SK-N-SH (cell line): ENCODE measurements around the gene QSOX1. TPM values are rescaled to one million over a fixed set of nuclear protein-coding genes. Genes with fewer than 3 reads are reported as not detected.

Experiments used
- CTCF ChIA-PET: fragments of 300-600, 350-600 bp; formaldehyde crosslinking; extraction: SDS; loops from one replicate; lab custom pipeline; 2021; lab: Yijun Ruan, JAX
- POLR2A ChIA-PET: fragments of 350-600 bp; sonication (Branson Sonifier 250); formaldehyde crosslinking; extraction: SDS; loops from one replicate; lab custom pipeline; 2020; ENCODE audit warnings: antibody characterized with exemption, inconsistent platforms; lab: Yijun Ruan, JAX
- DNase-seq: peaks from one replicate; pipeline ENCODE4 v3.0.0; 2012
- H2AFZ ChIP-seq: fragments of 200-600 bp; sonication (generic); 2 replicates; pipeline ENCODE4 v1.8.1; 2016; ENCODE audit warnings: antibody characterized with exemption, mild to moderate bottlenecking, low read depth
- H3F3A ChIP-seq: fragments of 200-600 bp; sonication (generic); replicated peaks from 2 replicates; pipeline ENCODE3; 2016; ENCODE audit warnings: antibody characterized with exemption, mild to moderate bottlenecking; ENCODE audit not compliant: insufficient read depth
- H3K27ac ChIP-seq, 2 experiments: fragments of 200-500 bp in 1 of 2; fragments of 200-600 bp in 1 of 2; sonication (Bioruptor generic) in 1 of 2; sonication (generic), shearing (Covaris generic) in 1 of 2; 2 replicates each; pipeline versions ENCODE4 v1.5.1 to v1.6.1; 2014 to 2016; ENCODE audit warnings: low read depth in 2 of 2, inconsistent platforms in 1 of 2, low read length in 1 of 2, mild to moderate bottlenecking in 1 of 2, mixed read lengths in 1 of 2
- H3K27me3 ChIP-seq: fragments of 200-600 bp; sonication (generic), shearing (Covaris generic); 2 replicates; pipeline ENCODE4 v1.6.1; 2016; ENCODE audit warnings: mixed run types; ENCODE audit not compliant: insufficient read depth
- H3K36me3 ChIP-seq, 2 experiments: fragments of 200-500 bp in 1 of 2; fragments of 200-600 bp in 1 of 2; sonication (Bioruptor generic) in 1 of 2; sonication (generic) in 1 of 2; replicated peaks in 1 of 2; 2 replicates each; pipeline versions ENCODE3 to v1.5.1; 2014 to 2016; ENCODE audit warnings: low read length in 1 of 2, mild to moderate bottlenecking in 1 of 2; ENCODE audit not compliant: insufficient read depth in 2 of 2, control insufficient read depth in 1 of 2
- H3K4me1 ChIP-seq, 2 experiments: fragments of 200-500 bp in 1 of 2; fragments of 200-600 bp in 1 of 2; sonication (Bioruptor generic) in 1 of 2; sonication (generic), shearing (Covaris generic) in 1 of 2; 2 replicates each; pipeline versions ENCODE4 v1.5.1 to v1.6.1; 2014 to 2016; ENCODE audit warnings: low read depth in 1 of 2, low read length in 1 of 2, mixed run types in 1 of 2; ENCODE audit not compliant: insufficient read depth in 2 of 2, control insufficient read depth in 1 of 2
- H3K4me2 ChIP-seq: fragments of 200-600 bp; sonication (generic), shearing (Covaris generic); 2 replicates; pipeline ENCODE4 v1.6.1; 2017; ENCODE audit warnings: mixed run types
- H3K4me3 ChIP-seq, 2 experiments: fragments of 200-500 bp in 1 of 2; fragments of 200-600 bp in 1 of 2; sonication (Bioruptor generic) in 1 of 2; sonication (generic), shearing (Covaris generic) in 1 of 2; 2 replicates each; pipeline versions ENCODE4 v1.5.1 to v1.8.1; 2014 to 2016; ENCODE audit warnings: low read depth in 2 of 2, inconsistent platforms in 1 of 2, low read length in 1 of 2, mild to moderate bottlenecking in 1 of 2, mixed read lengths in 1 of 2, moderate library complexity in 1 of 2
- H3K79me2 ChIP-seq: fragments of 200-600 bp; sonication (generic); 2 replicates; pipeline ENCODE4 v1.8.1; 2017; ENCODE audit warnings: mild to moderate bottlenecking; ENCODE audit not compliant: insufficient read depth
- H3K9ac ChIP-seq: fragments of 200-600 bp; sonication (generic); 2 replicates; pipeline ENCODE4 v1.6.1; 2017; ENCODE audit warnings: mixed run types
- H3K9me2 ChIP-seq: fragments of 200-600 bp; sonication (generic); 2 replicates; pipeline ENCODE4 v1.6.1; 2017; ENCODE audit warnings: mixed run types
- H3K9me3 ChIP-seq: fragments of 200-600 bp; sonication (generic); 2 replicates; pipeline ENCODE4 v1.6.1; 2017; ENCODE audit warnings: mixed run types, mild to moderate bottlenecking, moderate library complexity
- H4K20me1 ChIP-seq: fragments of 200-600 bp; sonication (generic); 2 replicates; pipeline ENCODE4 v1.6.1; 2017; ENCODE audit warnings: mild to moderate bottlenecking, mixed run types; ENCODE audit not compliant: insufficient read depth
- EP300 ChIP-seq, 2 experiments: IDR thresholded peaks; 2 replicates each; pipeline versions ENCODE4 v1.4.0 to v1.6.1; 2012; ENCODE audit warnings: borderline replicate concordance in 1 of 2, low read depth in 1 of 2, low read length in 1 of 2
- FOXM1 ChIP-seq: IDR thresholded peaks from 2 replicates; pipeline ENCODE4 v1.4.0; 2012; ENCODE audit warnings: low read depth, mild to moderate bottlenecking
- NFIC ChIP-seq: IDR thresholded peaks from 2 replicates; pipeline ENCODE4 v1.4.0; 2012; ENCODE audit warnings: borderline replicate concordance
- PBX3 ChIP-seq: IDR thresholded peaks from 2 replicates; pipeline ENCODE4; 2012
- RCOR1 ChIP-seq: fragments of 150-350 bp; IDR thresholded peaks from 2 replicates; pipeline ENCODE4 v1.6.1; 2017; ENCODE audit warnings: antibody characterized with exemption, low read length
- RFX5 ChIP-seq: IDR thresholded peaks from 2 replicates; pipeline ENCODE4 v1.6.1; 2012; ENCODE audit warnings: mild to moderate bottlenecking, improper control_type of control experiment, low read length
- RXRA ChIP-seq: IDR thresholded peaks from 2 replicates; pipeline ENCODE4 v1.4.0; 2012; ENCODE audit warnings: low read depth, mild to moderate bottlenecking, borderline replicate concordance
- TAF1 ChIP-seq: IDR thresholded peaks from 2 replicates; pipeline ENCODE4 v1.6.1; 2012; ENCODE audit warnings: low read depth, mild to moderate bottlenecking, low read length, moderate library complexity, borderline replicate concordance
- TCF12 ChIP-seq: IDR thresholded peaks from 2 replicates; pipeline ENCODE4 v1.4.0; 2012
- USF2 ChIP-seq: fragments of 150-350 bp; IDR thresholded peaks from 2 replicates; pipeline ENCODE4 v1.6.1; 2017; ENCODE audit warnings: antibody characterized with exemption, low read length, low read depth, borderline replicate concordance
- YY1 ChIP-seq: IDR thresholded peaks from 2 replicates; pipeline ENCODE4 v1.4.0; 2012; ENCODE audit warnings: low read depth, mild to moderate bottlenecking
- WGBS: methylation state at CpG from one replicate; pipeline ENCODE4 v1.1.6; 2017; ENCODE audit warnings: low lambda C conversion rate; 5-methylcytosine and 5-hydroxymethylcytosine counted together
- polyA plus RNA-seq, 3 experiments: library from polyadenylated mRNA; depleted of rRNA; stranded (reverse); fragments of >200 nt; gene quantifications; 2 replicates each; pipeline ENCODE4 v1.2.3, GENCODE V29; 2012
- TF ChIP-seq, protein P1 (sequence below): fragments of 150-350 bp; IDR thresholded peaks from 2 replicates; pipeline ENCODE4 v1.6.1; 2016; ENCODE audit warnings: mild to moderate bottlenecking, low read depth, low read length

QSOX1 gene
- polyA plus RNA-seq, 1 of the 3 experiments (the other 2 are of a cell fraction) = 359 TPM

DNA sequence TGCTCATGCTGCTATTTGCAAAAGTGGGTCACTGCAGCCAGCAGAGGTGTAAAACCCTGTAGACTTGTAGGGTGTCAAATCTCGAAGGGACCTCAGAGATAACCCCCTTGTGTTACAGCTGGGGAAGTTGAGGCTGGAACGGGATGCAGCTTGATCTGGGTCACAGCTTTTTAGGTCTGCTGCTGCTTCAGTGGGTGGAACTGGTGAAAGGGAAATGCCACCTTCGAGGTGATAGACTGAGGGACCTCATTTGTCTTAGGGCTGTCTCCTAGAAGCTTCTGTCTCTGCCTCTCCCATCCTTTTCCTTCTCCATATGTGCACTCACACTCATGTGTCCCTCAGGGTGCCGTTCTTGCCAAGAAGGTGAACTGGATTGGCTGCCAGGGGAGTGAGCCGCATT is 35.4 kb downstream of the QSOX1 start (continued):
- TF ChIP-seq TCF12 (no peak), RXRA (no peak), RFX5 (no peak)

DNA sequence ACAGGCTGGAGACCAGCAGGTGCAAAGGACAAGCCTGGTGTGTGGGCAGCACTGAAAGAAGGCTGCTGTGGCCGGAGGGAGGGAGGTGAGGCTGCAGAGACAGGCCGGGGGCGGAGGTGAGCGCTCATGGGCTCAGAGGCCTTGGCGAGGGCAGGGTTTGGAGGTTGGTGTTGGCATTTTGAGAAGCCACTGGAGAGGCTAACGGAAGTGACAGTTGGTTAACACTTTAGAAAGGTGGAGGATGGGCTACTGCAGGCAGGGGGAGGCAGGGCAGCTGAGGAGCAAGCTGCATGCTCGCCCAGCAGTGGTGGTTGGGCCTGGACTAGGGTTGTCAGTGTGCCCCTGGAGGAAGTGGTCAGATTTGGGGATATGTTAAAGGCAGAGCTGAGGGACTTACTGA is 37.5 kb downstream of the QSOX1 start:
- no peak for TF ChIP-seq NFIC
- TF ChIP-seq TAF1 = no peak
- no peak for TF ChIP-seq USF2
- TF ChIP-seq FOXM1 = no peak
- TF ChIP-seq, protein P1, sequence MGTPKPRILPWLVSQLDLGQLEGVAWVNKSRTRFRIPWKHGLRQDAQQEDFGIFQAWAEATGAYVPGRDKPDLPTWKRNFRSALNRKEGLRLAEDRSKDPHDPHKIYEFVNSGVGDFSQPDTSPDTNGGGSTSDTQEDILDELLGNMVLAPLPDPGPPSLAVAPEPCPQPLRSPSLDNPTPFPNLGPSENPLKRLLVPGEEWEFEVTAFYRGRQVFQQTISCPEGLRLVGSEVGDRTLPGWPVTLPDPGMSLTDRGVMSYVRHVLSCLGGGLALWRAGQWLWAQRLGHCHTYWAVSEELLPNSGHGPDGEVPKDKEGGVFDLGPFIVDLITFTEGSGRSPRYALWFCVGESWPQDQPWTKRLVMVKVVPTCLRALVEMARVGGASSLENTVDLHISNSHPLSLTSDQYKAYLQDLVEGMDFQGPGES = no peak
- no peak for TF ChIP-seq YY1
- Histone ChIP-seq H3K9me3 (no peaks in the 10 kb centered on the region), H3K79me2 (no peaks in the 10 kb centered on the region), H3K9ac (no peak overlapping the region), H3K4me2 (no peak overlapping the region), H3K4me3 (no peak overlapping the region), H3K4me1 (no peaks in the 10 kb centered on the region; a peak in 1 of 4 replicates), H4K20me1 (no peaks in the 10 kb centered on the region), H3F3A (no peaks in the 10 kb centered on the region), H3K27ac (no peak overlapping the region), H2AFZ (no peak overlapping the region), H3K9me2 (no peaks in the 10 kb centered on the region), H3K36me3 (peaks cover 11 to 65% of the 10 kb centered on the region in 2 experiments), H3K27me3 (no peaks in the 10 kb centered on the region)
- 96% methylated on average over 7 of the region's 7 CpGs for WGBS
- ChIA-PET CTCF (interaction anchor here (1.1 to 2.1 kb wide), 4 partner anchors 11 to 291 kb away, joined by 3 to 6 read pairs (median 5); no protein-coding TSS in a partner anchor), POLR2A (no interaction called here)
- DNase-seq = no peak

DNA sequence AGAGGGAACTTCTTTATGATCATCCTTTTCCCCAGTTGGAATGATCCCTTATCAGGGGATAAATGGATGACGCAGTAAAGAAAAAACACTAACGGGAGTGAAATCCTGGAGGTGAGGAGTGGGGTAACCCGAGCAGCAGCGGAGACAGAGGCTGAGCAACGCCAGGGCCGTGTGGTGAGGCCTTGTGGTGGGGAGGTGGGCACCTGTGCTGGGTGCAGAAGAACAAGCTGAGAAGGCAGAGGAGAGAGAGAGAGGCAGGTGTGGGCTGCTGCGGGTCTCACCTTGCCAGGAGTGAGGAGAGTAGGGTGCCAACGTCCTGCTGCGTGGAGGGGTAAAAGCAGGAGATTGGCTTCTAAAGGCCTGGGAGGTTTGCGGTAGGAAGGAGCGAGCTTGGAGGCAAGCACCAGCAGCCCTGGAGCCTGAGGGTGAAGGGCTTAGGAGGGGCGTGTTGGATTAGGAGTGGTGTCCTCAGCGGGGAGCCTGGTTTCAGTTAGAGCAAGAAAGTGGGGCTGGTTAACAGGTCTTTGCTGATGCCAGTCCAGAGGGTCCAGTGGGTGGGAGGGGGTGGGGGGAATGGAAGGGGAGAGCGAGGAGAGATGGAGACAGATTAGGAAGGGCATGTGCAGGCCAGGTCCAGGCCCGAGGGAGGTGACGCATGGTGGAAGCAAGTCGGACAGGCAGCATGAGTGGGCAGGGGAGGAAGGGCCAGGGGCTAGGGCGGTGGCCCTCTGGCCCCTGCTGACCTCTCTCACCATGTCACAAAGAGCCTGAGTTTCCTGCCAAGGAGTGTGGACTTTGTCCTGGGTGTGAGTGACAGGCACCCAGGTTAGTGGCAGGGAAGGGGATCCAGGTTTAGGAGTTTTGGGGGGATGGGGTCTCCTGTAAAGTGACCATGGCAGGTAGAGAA is 38.7 kb downstream of the QSOX1 start:
- Histone ChIP-seq H2AFZ (no peak overlapping the region), H3K9ac (no peak overlapping the region), H3F3A (no peaks in the 10 kb centered on the region), H3K4me1 (no peaks in the 10 kb centered on the region; a peak in 1 of 4 replicates), H3K4me3 (no peak overlapping the region), H3K27ac (no peak overlapping the region), H3K79me2 (no peaks in the 10 kb centered on the region), H3K36me3 (peaks cover 11 to 64% of the 10 kb centered on the region in 2 experiments), H3K9me3 (no peaks in the 10 kb centered on the region), H4K20me1 (no peaks in the 10 kb centered on the region), H3K27me3 (no peaks in the 10 kb centered on the region), H3K9me2 (no peaks in the 10 kb centered on the region), H3K4me2 (no peak overlapping the region)
- ChIA-PET POLR2A (no interaction called here), CTCF (interaction anchor here (0.8 to 2.1 kb wide), 3 partner anchors 13 to 284 kb away, joined by 3 to 6 read pairs (median 6); no protein-coding TSS in a partner anchor)
- WGBS = 88% methylated on average over 18 of the region's 18 CpGs
- TF ChIP-seq RCOR1 (no peak), FOXM1 (no peak), EP300 (IDR thresholded peaks at IDR 0.05; ENCODE audit: borderline replicate concordance in 1 of 2, low read depth in 1 of 2, low read length in 1 of 2) (no peak), PBX3 (no peak)
- peak; percentile 61 for DNase-seq
